ENCODE measurements around the gene GRAP2.
"Not testable (repeated sequence)": the region's sequence is repeated elsewhere in the genome, so short reads cannot be mapped to it uniquely, and the experiment has no call there.

The GRAP2 gene

DNA sequence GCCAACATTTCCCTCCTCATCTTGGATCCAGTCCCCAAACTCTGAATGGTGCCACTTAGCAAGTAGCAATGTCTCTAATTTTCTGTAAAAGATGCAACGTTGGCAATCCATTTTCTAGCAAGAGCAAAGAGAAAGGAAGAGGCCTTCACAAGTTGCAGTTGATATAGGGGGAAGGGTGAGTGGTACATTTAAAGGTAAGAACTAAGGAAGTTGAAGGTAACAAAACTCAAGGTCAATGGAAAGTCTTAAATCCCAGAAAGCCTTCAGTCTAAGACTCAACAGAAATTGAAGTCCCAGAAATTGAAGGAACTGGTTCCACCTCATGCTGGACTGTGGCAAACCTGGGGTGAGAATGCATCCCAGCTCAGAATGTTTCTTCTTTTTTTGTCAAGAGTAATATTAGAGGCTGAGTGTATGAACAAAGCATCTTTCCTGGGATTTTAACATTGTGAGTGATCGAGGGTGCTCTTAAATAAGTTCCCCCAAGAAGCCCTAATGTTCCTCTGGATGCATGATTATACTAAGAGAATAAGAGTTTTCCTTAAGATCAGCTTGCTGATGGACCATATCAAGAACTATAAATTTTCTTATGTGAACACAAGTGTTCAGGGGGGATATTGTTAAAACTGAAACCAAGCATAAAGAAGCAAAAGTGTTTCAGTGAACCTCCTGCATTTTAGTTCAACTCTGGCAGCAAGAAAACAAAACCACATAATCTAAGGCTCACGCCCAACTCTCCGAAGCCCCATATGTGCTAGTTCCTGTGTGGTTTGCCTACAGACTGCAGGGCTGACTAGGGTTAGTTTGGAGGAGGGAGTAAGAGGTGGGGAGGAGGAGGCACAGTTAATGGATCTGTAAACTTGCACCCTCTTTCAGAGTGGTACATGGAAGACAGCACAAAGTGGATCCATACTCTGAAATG, at the start of gene GRAP2:
TSS of gene GRAP2 (plus strand) at position 779 of the 922 bp plus-strand sequence. CDS start 46,023 bp downstream, outside the sequence.
- Histone ChIP-seq H3K4me3 (ENCODE audit: low read depth, low read length) (no peak within 1 kb of the TSS), H3K9me3 (ENCODE audit: control insufficient read depth, insufficient read depth, low read length) (no peaks in the 10 kb centered on the region), H3K9ac (ENCODE audit: low read depth, low read length) (no peak within 1 kb of the TSS), H3K27ac (ENCODE audit: low read depth, low read length) (no peak within 1 kb of the TSS), H3K36me3 (ENCODE audit: control insufficient read depth, insufficient read depth, low read length) (no peaks in the 10 kb centered on the region), H3K4me1 (ENCODE audit: control insufficient read depth, insufficient read depth, low read length) (no peaks in the 10 kb centered on the region), H3K27me3 (ENCODE audit: control insufficient read depth, insufficient read depth, low read length) (no peaks in the 10 kb centered on the region)

DNA sequence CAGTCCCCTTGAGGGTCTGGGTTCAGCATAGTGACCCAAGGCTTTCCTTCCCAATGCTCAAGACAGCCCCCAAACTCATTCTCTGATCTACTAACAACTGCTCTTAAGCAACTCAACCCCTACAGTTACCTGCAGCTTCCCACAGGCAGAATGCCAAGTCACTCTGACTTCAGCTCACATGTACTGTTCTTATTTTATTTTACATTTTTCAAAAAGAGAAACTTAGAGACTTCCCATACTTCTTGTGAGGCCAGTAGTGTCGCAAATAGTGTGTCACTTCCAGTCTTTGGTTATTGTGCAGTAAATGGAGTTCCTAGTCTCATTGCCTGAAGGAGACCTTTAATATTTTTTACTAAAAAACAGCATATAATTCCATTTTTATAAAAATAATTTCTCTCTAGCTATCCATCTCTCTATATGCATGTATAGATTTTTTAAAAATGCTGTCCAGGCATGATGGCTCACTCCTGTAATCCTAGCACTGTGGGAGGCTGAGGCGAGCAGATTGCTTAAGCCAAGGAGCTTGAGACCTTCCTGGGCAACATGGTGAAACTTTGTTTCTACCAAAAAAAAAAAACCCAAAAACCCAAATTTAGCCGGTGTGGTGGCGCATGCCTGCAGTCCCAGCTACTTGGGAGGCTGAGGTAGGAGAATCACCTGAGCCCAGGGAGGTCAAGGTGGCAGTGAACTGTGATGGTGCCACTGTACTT, 49.1 kb upstream of the GRAP2 start:
- no peak overlapping the region for H3K4me3 ChIP-seq (ENCODE audit: low read depth, low read length)
- no peak overlapping the region for H3K27ac ChIP-seq (ENCODE audit: low read depth, low read length)
- no peak overlapping the region for H3K9ac ChIP-seq (ENCODE audit: low read depth, low read length)
- H3K36me3 ChIP-seq (ENCODE audit: control insufficient read depth, insufficient read depth, low read length), result no peaks in the 10 kb centered on the region
- H3K27me3 ChIP-seq (ENCODE audit: control insufficient read depth, insufficient read depth, low read length), result no peaks in the 10 kb centered on the region
- no peaks in the 10 kb centered on the region for H3K4me1 ChIP-seq (ENCODE audit: control insufficient read depth, insufficient read depth, low read length)
- H3K9me3 ChIP-seq (ENCODE audit: control insufficient read depth, insufficient read depth, low read length), result no peaks in the 10 kb centered on the region

DNA sequence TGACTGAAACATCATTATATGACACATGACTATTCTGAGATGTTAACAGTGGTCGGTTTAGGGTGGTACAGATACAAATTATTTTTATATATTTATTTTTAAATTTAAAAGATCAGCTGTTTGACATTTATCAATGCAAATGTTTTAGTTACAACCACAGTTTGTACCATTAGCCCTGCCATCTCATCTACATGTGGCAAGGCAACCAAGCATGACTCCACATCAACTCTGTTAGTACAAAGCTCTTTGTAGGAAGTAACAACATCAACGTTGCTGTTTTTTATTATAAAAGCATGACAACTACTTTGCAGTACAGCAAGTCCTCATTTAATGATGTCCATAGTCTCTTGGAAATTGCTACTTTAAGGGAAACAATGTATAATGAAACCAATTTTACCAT, 48.1 kb upstream of the GRAP2 start:
- Histone ChIP-seq H3K9me3 (ENCODE audit: control insufficient read depth, insufficient read depth, low read length) (no peaks in the 10 kb centered on the region), H3K27ac (ENCODE audit: low read depth, low read length) (no peak overlapping the region), H3K36me3 (ENCODE audit: control insufficient read depth, insufficient read depth, low read length) (no peaks in the 10 kb centered on the region), H3K4me3 (ENCODE audit: low read depth, low read length) (no peak overlapping the region), H3K4me1 (ENCODE audit: control insufficient read depth, insufficient read depth, low read length) (no peaks in the 10 kb centered on the region), H3K27me3 (ENCODE audit: control insufficient read depth, insufficient read depth, low read length) (no peaks in the 10 kb centered on the region), H3K9ac (ENCODE audit: low read depth, low read length) (no peak overlapping the region)

DNA sequence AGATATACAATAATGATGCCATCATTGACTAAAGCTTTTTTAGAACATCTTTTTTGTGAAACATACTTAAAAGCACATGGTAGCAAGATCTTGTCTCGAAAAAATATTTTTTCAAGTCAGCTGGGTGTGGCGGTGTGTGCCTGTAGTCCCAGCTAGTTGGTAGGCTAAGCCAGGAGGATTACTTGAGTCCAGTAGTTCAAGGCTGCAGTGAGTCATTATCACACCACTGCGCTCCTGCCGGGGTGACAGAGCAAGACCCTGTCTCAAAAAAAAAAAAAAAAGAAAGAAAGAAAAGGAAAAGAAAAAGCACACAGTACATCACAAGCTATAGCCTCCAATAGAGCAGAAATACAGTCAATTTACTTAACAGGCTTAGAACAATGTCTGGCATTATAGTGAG, 44.3 kb upstream of the GRAP2 start:
- no peaks in the 10 kb centered on the region for H3K4me1 ChIP-seq (ENCODE audit: control insufficient read depth, insufficient read depth, low read length)
- H3K9ac ChIP-seq (ENCODE audit: low read depth, low read length), result no peak overlapping the region
- H3K36me3 ChIP-seq (ENCODE audit: control insufficient read depth, insufficient read depth, low read length), result no peaks in the 10 kb centered on the region
- H3K27me3 ChIP-seq (ENCODE audit: control insufficient read depth, insufficient read depth, low read length), result no peaks in the 10 kb centered on the region
- H3K27ac ChIP-seq (ENCODE audit: low read depth, low read length), result no peak overlapping the region
- H3K9me3 ChIP-seq (ENCODE audit: control insufficient read depth, insufficient read depth, low read length), result no peaks in the 10 kb centered on the region
- no peak overlapping the region for H3K4me3 ChIP-seq (ENCODE audit: low read depth, low read length)

DNA sequence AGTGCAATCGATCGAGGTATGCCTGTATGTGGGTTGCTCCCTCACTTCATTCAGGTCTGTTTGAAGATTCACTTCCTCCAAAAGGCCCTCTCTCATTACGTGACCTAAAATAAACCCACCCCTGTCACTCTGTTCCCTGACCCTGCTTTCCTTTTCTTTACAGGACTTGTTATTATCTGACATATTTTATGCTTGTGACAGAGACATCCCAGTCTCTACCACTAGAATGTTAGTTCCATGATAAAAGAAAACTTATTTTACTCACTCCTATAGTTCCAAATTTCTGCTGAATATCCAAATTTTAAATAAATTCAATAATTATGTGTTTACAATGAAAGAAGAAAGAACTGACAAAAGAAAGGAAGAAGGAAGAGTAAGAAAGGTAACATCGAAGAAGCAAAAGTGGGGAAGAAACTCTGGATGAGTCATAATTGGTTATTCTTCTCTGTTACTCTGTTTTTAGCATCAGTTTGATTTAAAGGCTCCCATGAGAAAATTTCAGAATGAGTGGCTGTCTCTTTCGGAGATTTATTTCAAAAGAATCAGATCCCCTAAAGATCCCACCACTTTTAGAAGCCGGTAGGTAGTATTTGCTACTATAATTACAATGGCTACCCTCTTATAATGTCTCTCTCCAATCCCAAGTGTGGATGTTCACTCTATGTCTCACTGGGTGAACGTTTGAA, 40.8 kb upstream of the GRAP2 start:
- Histone ChIP-seq H3K4me3 (ENCODE audit: low read depth, low read length) (no peak overlapping the region), H3K9me3 (ENCODE audit: control insufficient read depth, insufficient read depth, low read length) (no peaks in the 10 kb centered on the region), H3K27ac (ENCODE audit: low read depth, low read length) (no peak overlapping the region), H3K4me1 (ENCODE audit: control insufficient read depth, insufficient read depth, low read length) (no peaks in the 10 kb centered on the region), H3K9ac (ENCODE audit: low read depth, low read length) (no peak overlapping the region), H3K36me3 (ENCODE audit: control insufficient read depth, insufficient read depth, low read length) (no peaks in the 10 kb centered on the region), H3K27me3 (ENCODE audit: control insufficient read depth, insufficient read depth, low read length) (no peaks in the 10 kb centered on the region)

DNA sequence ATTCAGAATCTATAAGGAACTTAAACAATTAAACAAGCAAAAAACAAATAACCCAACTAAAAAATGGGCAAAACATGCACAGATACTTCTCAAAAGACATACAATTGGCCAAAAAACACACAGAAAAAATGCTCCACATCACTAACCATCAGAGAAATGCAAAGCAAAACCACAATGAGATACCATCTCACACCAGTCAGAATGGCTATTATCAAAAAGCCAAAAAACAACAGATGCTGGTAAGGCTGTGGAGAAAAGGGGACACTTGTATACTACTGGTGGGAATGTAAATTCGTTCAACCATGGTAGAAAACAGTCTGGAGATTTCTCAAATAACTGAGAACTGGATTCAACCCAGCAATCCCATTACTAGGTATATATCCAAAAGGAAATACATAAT, 32.1 kb upstream of the GRAP2 start:
- Histone ChIP-seq H3K27ac (ENCODE audit: low read depth, low read length) (no peak overlapping the region), H3K36me3 (ENCODE audit: control insufficient read depth, insufficient read depth, low read length) (no peaks in the 10 kb centered on the region), H3K9ac (ENCODE audit: low read depth, low read length) (no peak overlapping the region), H3K27me3 (ENCODE audit: control insufficient read depth, insufficient read depth, low read length) (no peaks in the 10 kb centered on the region), H3K4me1 (ENCODE audit: control insufficient read depth, insufficient read depth, low read length) (no peaks in the 10 kb centered on the region), H3K9me3 (ENCODE audit: control insufficient read depth, insufficient read depth, low read length) (no peaks in the 10 kb centered on the region), H3K4me3 (ENCODE audit: low read depth, low read length) (no peak overlapping the region)

DNA sequence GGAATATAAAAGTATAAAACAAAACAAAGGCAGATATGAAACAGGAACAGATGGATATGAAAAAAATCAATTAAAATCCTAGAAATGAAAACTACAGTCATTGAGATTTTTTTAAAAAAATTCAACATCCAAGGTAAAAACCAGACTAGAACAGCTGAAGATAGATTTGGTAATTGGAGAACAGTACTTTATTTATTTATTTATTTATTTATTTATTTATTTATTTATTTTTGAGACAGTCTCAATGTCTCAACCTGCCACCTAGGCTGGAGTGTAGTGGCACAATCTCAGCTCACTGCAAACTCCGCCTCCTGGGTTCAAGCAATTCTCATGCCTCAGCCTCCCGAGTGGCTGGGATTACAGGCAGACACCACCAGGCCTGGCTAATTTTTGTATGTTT, 31.1 kb upstream of the GRAP2 start:
- not testable (repeated sequence) for H3K36me3 ChIP-seq (ENCODE audit: control insufficient read depth, insufficient read depth, low read length); H3K27me3 ChIP-seq (ENCODE audit: control insufficient read depth, insufficient read depth, low read length); H3K4me3 ChIP-seq (ENCODE audit: low read depth, low read length); H3K27ac ChIP-seq (ENCODE audit: low read depth, low read length); H3K9me3 ChIP-seq (ENCODE audit: control insufficient read depth, insufficient read depth, low read length); H3K9ac ChIP-seq (ENCODE audit: low read depth, low read length); H3K4me1 ChIP-seq (ENCODE audit: control insufficient read depth, insufficient read depth, low read length)

DNA sequence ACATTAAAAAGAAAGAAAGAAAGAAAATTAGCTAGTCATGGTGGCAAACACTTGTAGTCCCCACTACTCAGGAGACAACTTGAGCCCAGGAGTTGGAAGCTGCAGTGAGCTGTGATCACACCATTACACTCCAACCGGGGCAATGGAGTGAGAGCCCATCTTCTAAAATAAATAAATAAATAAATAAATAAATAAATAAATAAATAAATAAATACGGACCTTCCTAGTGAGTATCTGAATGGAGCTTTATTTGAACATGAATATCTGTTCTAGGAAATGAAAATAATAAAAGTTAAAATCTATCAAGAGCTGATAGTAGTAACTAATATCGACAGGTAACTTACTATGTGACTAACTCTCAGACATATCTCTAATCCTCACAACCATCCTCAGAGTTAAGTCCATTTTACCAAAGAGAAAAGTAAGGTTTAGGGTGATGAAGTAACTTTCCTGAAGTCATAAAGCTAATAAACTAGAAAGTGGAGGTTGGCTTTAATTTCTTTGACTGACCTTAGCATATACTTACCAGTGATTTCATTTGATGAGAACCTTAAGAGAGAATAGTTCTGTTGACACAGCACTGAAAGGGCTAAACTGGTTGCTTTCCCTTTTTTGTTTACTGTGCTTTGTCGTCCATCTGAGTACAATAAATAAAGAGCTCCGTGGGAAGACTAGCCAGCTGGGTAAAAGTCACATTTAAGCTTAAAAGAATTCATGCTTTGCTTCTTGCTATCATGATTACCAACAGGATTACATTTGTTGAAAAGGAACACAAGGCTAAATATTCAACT, 29.7 kb upstream of the GRAP2 start:
- Histone ChIP-seq H3K27me3 (ENCODE audit: control insufficient read depth, insufficient read depth, low read length) (no peaks in the 10 kb centered on the region), H3K9ac (ENCODE audit: low read depth, low read length) (no peak overlapping the region), H3K9me3 (ENCODE audit: control insufficient read depth, insufficient read depth, low read length) (no peaks in the 10 kb centered on the region), H3K36me3 (ENCODE audit: control insufficient read depth, insufficient read depth, low read length) (no peaks in the 10 kb centered on the region), H3K27ac (ENCODE audit: low read depth, low read length) (no peak overlapping the region), H3K4me3 (ENCODE audit: low read depth, low read length) (no peak overlapping the region), H3K4me1 (ENCODE audit: control insufficient read depth, insufficient read depth, low read length) (no peaks in the 10 kb centered on the region)

DNA sequence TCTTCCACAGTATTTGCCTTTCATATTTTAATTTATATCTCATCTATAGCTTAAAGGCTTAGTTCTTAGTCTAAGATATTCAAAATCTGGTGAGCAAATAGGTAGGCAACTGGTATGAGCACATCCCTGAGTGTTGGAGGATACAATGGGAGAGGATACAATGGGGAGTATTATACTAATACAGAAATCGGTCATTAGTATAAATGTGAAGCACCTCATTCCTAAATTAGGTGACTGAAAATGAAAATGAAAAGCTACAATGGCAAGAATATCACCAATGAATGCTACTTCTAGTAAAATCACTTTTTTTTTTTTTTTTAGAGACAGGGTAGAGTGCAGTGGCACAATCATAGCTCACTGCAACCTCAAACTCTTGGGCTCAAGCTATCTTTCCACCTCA, 28.3 kb upstream of the GRAP2 start:
- Histone ChIP-seq H3K27ac (ENCODE audit: low read depth, low read length) (no peak overlapping the region), H3K9ac (ENCODE audit: low read depth, low read length) (no peak overlapping the region)

DNA sequence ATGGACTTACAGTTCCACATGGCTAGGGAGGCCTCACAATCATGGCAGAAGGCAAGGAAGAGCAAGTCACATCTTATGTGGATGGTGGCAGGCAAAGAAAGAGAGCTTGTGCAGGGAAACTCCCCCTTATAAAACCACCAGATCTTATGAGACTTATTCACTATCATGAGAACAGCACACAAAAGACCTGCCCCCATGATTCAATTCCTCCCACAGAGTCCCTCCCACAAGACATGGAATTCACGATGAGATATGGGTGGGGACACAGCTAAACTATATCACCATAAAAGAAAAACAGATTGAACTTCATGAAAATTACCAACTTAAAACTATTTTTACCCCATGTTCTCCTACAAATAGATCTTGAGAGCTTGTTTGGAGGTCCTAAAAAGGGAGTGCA, 26.9 kb upstream of the GRAP2 start:
- H3K9me3 ChIP-seq (ENCODE audit: control insufficient read depth, insufficient read depth, low read length), result no peaks in the 10 kb centered on the region
- H3K36me3 ChIP-seq (ENCODE audit: control insufficient read depth, insufficient read depth, low read length), result no peaks in the 10 kb centered on the region
- H3K9ac ChIP-seq (ENCODE audit: low read depth, low read length), result no peak overlapping the region
- no peak overlapping the region for H3K27ac ChIP-seq (ENCODE audit: low read depth, low read length)
- no peak overlapping the region for H3K4me3 ChIP-seq (ENCODE audit: low read depth, low read length)
- H3K27me3 ChIP-seq (ENCODE audit: control insufficient read depth, insufficient read depth, low read length), result no peaks in the 10 kb centered on the region
- H3K4me1 ChIP-seq (ENCODE audit: control insufficient read depth, insufficient read depth, low read length), result no peaks in the 10 kb centered on the region

More for the DNA sequence above, 28.3 kb upstream of the GRAP2 start:
- Histone ChIP-seq H3K4me1 (ENCODE audit: control insufficient read depth, insufficient read depth, low read length) (no peaks in the 10 kb centered on the region), H3K9me3 (ENCODE audit: control insufficient read depth, insufficient read depth, low read length) (no peaks in the 10 kb centered on the region), H3K4me3 (ENCODE audit: low read depth, low read length) (no peak overlapping the region), H3K27me3 (ENCODE audit: control insufficient read depth, insufficient read depth, low read length) (no peaks in the 10 kb centered on the region), H3K36me3 (ENCODE audit: control insufficient read depth, insufficient read depth, low read length) (no peaks in the 10 kb centered on the region)
